ENCODE measurements around the gene NLGN1. TPM values are rescaled to one million over a fixed set of nuclear protein-coding genes. Genes with fewer than 3 reads are reported as not detected.

Gene NLGN1
- total and polyA plus RNA-seq, 11 donors, result 1.8 to 27.6 (median 15.5) TPM

DNA sequence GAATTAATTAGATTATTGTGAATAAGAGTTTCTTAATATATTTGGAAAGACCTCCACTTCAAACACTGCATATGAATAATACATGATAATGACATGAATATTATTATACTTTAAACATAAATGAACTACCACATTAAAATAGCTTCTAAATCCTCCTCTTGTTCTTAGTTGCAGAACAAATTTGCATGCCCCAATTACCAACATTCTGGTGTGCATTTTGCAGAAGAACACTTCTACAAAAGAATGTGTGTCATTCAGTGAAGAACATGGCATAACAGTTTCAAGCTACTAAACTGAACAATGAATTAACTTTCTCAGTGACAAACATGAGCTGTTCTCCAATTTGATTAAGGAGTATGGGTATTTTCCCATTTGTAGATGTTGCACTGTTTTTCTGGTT is 750.3 kb downstream of the NLGN1 start:
- H3K36me3 ChIP-seq, result no peaks in the 10 kb centered on the region
- H3K27ac ChIP-seq, result no peak overlapping the region
- TF ChIP-seq, protein P1, sequence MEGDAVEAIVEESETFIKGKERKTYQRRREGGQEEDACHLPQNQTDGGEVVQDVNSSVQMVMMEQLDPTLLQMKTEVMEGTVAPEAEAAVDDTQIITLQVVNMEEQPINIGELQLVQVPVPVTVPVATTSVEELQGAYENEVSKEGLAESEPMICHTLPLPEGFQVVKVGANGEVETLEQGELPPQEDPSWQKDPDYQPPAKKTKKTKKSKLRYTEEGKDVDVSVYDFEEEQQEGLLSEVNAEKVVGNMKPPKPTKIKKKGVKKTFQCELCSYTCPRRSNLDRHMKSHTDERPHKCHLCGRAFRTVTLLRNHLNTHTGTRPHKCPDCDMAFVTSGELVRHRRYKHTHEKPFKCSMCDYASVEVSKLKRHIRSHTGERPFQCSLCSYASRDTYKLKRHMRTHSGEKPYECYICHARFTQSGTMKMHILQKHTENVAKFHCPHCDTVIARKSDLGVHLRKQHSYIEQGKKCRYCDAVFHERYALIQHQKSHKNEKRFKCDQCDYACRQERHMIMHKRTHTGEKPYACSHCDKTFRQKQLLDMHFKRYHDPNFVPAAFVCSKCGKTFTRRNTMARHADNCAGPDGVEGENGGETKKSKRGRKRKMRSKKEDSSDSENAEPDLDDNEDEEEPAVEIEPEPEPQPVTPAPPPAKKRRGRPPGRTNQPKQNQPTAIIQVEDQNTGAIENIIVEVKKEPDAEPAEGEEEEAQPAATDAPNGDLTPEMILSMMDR (IDR thresholded peaks at IDR 0.05), result no peak
- no peak for TF ChIP-seq POLR2A (IDR thresholded peaks at IDR 0.05)
- intact Hi-C loops (cut with DNase I), result no loop called here
- ATAC-seq (no peak), DNase-seq (no peak)
- no peaks in the 10 kb centered on the region for H3K27me3 ChIP-seq
- no peaks in the 10 kb centered on the region for H3K9me3 ChIP-seq
- H3K4me3 ChIP-seq, result no peak overlapping the region
- H3K4me1 ChIP-seq, result no peaks in the 10 kb centered on the region

DNA sequence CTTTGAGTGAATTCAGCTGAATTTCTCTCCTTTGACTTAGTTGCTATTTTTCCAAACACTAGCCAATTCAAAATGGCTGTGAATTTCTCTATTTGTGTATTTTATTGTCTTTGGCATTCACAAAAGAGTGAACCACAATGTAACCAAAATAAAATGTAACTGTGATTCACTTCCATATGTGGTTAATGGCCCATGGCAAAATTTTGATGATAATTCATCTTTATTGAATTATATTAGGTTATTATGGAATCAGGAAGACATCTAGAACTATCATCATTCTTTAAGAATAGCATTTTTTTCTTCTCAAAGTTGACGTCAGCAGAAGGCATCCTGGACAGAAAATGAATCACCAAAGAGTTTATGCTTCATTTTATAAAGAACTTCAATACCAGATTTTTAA is 756.3 kb downstream of the NLGN1 start:
- intact Hi-C loops (cut with DNase I), result no loop called here
- TF ChIP-seq, protein P1 (IDR thresholded peaks at IDR 0.05), result no peak
- TF ChIP-seq POLR2A (IDR thresholded peaks at IDR 0.05), result no peak
- Histone ChIP-seq H3K27ac (no peak overlapping the region), H3K9me3 (no peaks in the 10 kb centered on the region), H3K36me3 (no peaks in the 10 kb centered on the region), H3K4me3 (no peak overlapping the region), H3K27me3 (no peaks in the 10 kb centered on the region), H3K4me1 (peaks cover 0 to 12% (median 0%) of the 10 kb centered on the region in 12 donors)
- ATAC-seq, result no peak
- 76 to 84% (median 81%) methylated on average over 1 of the region's 1 CpG for WGBS, 4 donors
- no peak for DNase-seq

DNA sequence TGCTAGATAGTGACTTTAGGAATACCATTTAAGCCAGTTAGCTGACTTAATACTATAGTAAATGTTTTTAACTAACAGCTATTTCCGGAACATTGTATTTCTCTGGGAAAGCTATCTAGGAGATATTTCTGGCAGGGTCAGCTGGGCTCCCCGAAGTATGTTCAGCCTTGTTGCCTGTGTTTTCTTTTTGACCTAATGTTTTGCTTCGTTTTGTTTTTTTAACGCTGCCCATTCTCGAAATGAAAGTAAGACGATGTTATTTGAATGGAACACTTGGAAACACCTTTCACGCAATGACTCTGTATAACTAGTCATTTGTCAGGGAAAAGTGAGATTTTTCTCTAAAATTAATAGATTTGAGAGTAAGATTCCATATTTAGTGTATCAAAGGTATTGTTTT is 758.7 kb downstream of the NLGN1 start:
- Histone ChIP-seq H3K36me3 (no peaks in the 10 kb centered on the region), H3K9me3 (peaks cover 0 to 2% (median 0%) of the 10 kb centered on the region in 12 donors), H3K4me1 (peaks cover 0 to 12% (median 0%) of the 10 kb centered on the region in 12 donors), H3K27ac (peak overlapping the region in 5 of 12 donors; percentile 7 to 59 (median 41)), H3K27me3 (no peaks in the 10 kb centered on the region), H3K4me3 (peak overlapping the region in 11 of 12 donors; percentile 18 to 46 (median 39))
- intact Hi-C loops (cut with DNase I), result loop anchor here in 1 of 10 donors (2.0 kb wide), 1 partner anchor 45 kb away; no protein-coding TSS in a partner anchor
- ATAC-seq (peak in 2 of 4 donors; percentile 28 to 34), DNase-seq (peak in 1 of 5 donors; percentile 7)
- TF ChIP-seq, protein P1 (IDR thresholded peaks at IDR 0.05), result no peak
- no peak for TF ChIP-seq POLR2A (IDR thresholded peaks at IDR 0.05)
- 20 to 27% (median 25%) methylated on average over 7 of the region's 7 CpGs for WGBS, 4 donors

DNA sequence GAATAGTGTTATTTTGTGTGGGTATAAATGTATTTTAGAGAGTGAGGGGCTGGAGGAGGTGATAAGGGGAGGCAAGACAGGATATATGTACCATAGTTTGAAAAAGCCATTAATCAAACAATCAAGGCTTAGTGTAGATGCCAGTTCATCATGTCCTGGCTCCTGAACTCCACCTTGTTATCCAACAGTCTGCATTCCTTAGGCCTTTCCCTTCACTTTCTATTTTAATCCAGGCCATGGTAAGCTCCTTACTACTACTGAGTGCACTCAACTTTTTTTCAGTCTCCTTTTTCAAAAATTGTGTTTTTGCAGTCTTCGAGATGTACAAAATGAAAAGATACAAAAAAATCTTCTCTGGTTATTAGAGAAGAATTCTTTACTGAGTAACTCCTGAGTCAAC is 761.1 kb downstream of the NLGN1 start:
- no peak overlapping the region for H3K4me3 ChIP-seq
- no peak for DNase-seq
- intact Hi-C loops (cut with DNase I), result no loop called here
- H3K27me3 ChIP-seq, result no peaks in the 10 kb centered on the region
- peaks cover 0 to 6% (median 0%) of the 10 kb centered on the region in 12 donors for H3K9me3 ChIP-seq
- TF ChIP-seq, protein P1 (IDR thresholded peaks at IDR 0.05), result no peak
- no peak for TF ChIP-seq POLR2A (IDR thresholded peaks at IDR 0.05)
- peak; percentile 58 to 79 (median 74) for ATAC-seq
- no peaks in the 10 kb centered on the region for H3K36me3 ChIP-seq
- H3K27ac ChIP-seq, result peak overlapping the region in 2 of 12 donors; percentile 14 to 37
- WGBS, 4 donors, result 79 to 96% (median 85%) methylated on average over 1 of the region's 1 CpG
- peaks cover 0 to 12% (median 0%) of the 10 kb centered on the region in 12 donors for H3K4me1 ChIP-seq

Data from heart left ventricle (tissue), 16 donors.